Measurements from ENCODE around the gene ZNF701. TPM values are rescaled to one million over a fixed set of nuclear protein-coding genes. Genes with fewer than 3 reads are reported as not detected.

Gene ZNF701
- total and polyA plus RNA-seq, 8 donors, result 1.2 to 28.1 (median 5.6) TPM

DNA sequence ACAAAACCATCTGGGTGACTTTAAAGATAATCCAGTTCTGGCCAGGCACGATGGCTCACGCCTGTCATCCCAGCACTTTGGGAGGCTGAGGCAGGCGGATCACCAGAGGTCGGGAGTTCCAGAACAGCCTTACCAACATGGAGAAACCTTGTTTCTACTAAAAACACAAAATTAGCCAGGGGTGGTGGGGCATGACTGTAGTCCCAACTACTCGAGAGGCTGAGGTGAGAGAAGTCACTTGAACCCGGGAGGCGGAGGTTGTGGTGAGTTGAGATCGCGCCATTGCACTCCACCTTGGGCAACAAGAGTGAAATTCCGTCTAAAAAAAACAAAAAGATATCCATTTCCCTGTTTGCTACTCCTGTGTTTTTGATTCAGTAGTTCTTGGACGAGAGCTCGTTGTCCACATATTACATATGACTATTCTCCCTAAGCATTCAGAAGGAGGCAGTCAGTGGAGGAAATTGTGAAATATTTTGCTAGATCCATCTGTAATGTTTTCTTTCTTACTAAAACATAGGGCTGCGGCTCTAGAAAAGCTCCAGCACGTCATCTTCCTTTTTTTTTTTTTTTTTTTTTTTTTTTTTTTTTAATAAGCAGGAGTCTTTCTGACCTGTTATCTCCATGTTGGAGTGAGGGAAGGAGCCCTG lies 33.6 kb downstream of the ZNF701 start:
- no peak for DNase-seq
- Histone ChIP-seq H3K4me3 (no peak overlapping the region), H3K27ac (peak overlapping the region in 3 of 5 donors; percentile 33 to 90 (median 85)), H3K27me3 (no peaks in the 10 kb centered on the region), H3K36me3 (peaks cover 0 to 7% (median 3%) of the 10 kb centered on the region in 4 donors), H3K4me1 (peaks cover 23 to 31% (median 25%) of the 10 kb centered on the region in 4 donors), H3K9me3 (peaks cover 0 to 41% (median 10%) of the 10 kb centered on the region in 4 donors)
- 83 to 91% (median 85%) methylated on average over 14 of the region's 14 CpGs for WGBS, 5 donors
- no peak for TF ChIP-seq POLR2AphosphoS5 (IDR thresholded peaks at IDR 0.05)
- TF ChIP-seq EP300 (IDR thresholded peaks at IDR 0.05), result no peak
- no peak for TF ChIP-seq POLR2A (IDR thresholded peaks at IDR 0.05)
- TF ChIP-seq CTCF (IDR thresholded peaks at IDR 0.05), result no peak
- intact Hi-C loops (cut with DNase I; ENCODE audit: low total_unique reads), result no loop called here

- WGBS, 5 donors, result 92 to 99% (median 98%) methylated on average over 5 of the region's 5 CpGs
- intact Hi-C loops (cut with DNase I; ENCODE audit: low total_unique reads), result no loop called here
- no peak for TF ChIP-seq EP300 (IDR thresholded peaks at IDR 0.05)
- TF ChIP-seq POLR2AphosphoS5 (IDR thresholded peaks at IDR 0.05), result no peak
- TF ChIP-seq POLR2A (IDR thresholded peaks at IDR 0.05), result no peak
- TF ChIP-seq CTCF (IDR thresholded peaks at IDR 0.05), result no peak
- H3K36me3 ChIP-seq, result peaks cover 51 to 86% (median 76%) of the 10 kb centered on the region in 4 donors
- H3K27ac ChIP-seq, result no peak overlapping the region
- no peak for DNase-seq
- H3K27me3 ChIP-seq, result no peaks in the 10 kb centered on the region
- H3K4me1 ChIP-seq, result no peaks in the 10 kb centered on the region
- H3K4me3 ChIP-seq, result no peak overlapping the region
- peaks cover 0 to 99% (median 52%) of the 10 kb centered on the region in 4 donors for H3K9me3 ChIP-seq
These were observed 43.3 kb downstream of the ZNF701 start for GRCh38 chr19:52613299-52613906.

GRCh38 chr19:52621376-52621775 lies 51.3 kb downstream of the ZNF701 start:
- Histone ChIP-seq H3K36me3 (peaks cover 56 to 97% (median 96%) of the 10 kb centered on the region in 4 donors), H3K27ac (no peak overlapping the region), H3K4me1 (no peaks in the 10 kb centered on the region), H3K27me3 (no peaks in the 10 kb centered on the region), H3K9me3 (peaks cover 0 to 39% (median 16%) of the 10 kb centered on the region in 4 donors), H3K4me3 (no peak overlapping the region)
- 85 to 94% (median 89%) methylated on average over 3 of the region's 3 CpGs for WGBS, 5 donors
- TF ChIP-seq EP300 (IDR thresholded peaks at IDR 0.05) (no peak), POLR2AphosphoS5 (IDR thresholded peaks at IDR 0.05) (no peak), POLR2A (IDR thresholded peaks at IDR 0.05) (no peak)
- intact Hi-C loops (cut with DNase I; ENCODE audit: low total_unique reads), result no loop called here
- no peak for DNase-seq

- DNase-seq, result no peak
- Histone ChIP-seq H3K27ac (no peak overlapping the region), H3K4me1 (no peaks in the 10 kb centered on the region), H3K4me3 (no peak overlapping the region), H3K9me3 (peaks cover 0 to 30% (median 12%) of the 10 kb centered on the region in 4 donors), H3K27me3 (no peaks in the 10 kb centered on the region), H3K36me3 (peaks cover 49 to 97% (median 96%) of the 10 kb centered on the region in 4 donors)
- WGBS, 5 donors, result 61 to 72% (median 69%) methylated on average over 2 of the region's 2 CpGs
- intact Hi-C loops (cut with DNase I; ENCODE audit: low total_unique reads), result no loop called here
- TF ChIP-seq POLR2A (IDR thresholded peaks at IDR 0.05) (no peak), EP300 (IDR thresholded peaks at IDR 0.05) (no peak), POLR2AphosphoS5 (IDR thresholded peaks at IDR 0.05) (no peak), CTCF (IDR thresholded peaks at IDR 0.05) (no peak)
These were observed 52.2 kb downstream of the ZNF701 start for GRCh38 chr19:52622261-52622660.

Data from stomach (tissue), 9 donors.